GM12865 (cell line): Measurements from ENCODE around the gene KRTAP19-4.

Experiments used
- DNase-seq: peaks from one replicate; pipeline ENCODE4 v3.0.0; 2010; ENCODE audit warnings: low read depth
- H3K4me3 ChIP-seq: 2 replicates; pipeline ENCODE4 v1.5.1; 2011; ENCODE audit warnings: mild to moderate bottlenecking, low read depth, low read length, control low read depth
- TF ChIP-seq, protein P1 (sequence below): IDR thresholded peaks from 2 replicates; pipeline ENCODE4 v1.5.1; 2011; ENCODE audit warnings: low read length, control low read depth, low read depth, inconsistent platforms; ENCODE audit not compliant: insufficient read depth; ENCODE audit errors: missing control alignments

KRTAP19-4 gene

DNA sequence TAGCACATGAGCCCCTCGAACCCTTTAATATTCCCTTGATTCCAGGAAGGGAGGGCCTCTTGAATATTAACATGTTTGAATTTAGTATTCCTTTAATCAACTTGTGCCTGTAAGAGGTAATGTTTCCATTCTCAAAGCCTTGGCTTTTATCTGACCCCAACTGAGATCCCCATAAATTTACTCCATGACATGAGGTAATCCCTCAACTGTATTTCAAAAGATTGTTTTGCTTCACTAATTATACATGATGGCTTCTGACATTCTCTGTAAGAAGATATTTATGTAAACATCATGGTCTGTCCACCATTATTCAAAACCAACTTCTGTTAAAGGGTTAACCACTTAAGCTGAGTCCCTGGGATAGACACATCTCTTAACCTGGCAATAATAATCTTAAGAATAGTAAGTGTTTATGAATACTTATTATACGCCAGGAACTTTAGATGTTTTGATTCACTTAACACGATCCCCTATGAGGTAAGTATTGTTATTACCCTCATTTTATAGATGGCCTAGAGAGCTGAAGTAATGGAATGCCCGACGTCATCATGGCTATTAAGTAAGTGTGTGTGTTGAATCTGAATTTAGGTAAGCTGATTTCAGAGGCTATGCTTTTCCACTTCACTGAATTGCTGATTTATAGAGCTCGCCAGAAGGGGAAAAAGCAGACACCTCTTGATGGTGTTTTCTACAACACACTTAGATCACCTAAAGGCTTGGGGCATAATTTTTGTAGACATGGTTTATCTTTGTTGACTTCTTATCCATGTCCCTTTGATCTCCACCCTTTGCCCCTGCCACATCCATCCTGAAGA lies 27.9 kb downstream of the KRTAP19-4 start:
- DNase-seq: no peak
- TF ChIP-seq, protein P1, sequence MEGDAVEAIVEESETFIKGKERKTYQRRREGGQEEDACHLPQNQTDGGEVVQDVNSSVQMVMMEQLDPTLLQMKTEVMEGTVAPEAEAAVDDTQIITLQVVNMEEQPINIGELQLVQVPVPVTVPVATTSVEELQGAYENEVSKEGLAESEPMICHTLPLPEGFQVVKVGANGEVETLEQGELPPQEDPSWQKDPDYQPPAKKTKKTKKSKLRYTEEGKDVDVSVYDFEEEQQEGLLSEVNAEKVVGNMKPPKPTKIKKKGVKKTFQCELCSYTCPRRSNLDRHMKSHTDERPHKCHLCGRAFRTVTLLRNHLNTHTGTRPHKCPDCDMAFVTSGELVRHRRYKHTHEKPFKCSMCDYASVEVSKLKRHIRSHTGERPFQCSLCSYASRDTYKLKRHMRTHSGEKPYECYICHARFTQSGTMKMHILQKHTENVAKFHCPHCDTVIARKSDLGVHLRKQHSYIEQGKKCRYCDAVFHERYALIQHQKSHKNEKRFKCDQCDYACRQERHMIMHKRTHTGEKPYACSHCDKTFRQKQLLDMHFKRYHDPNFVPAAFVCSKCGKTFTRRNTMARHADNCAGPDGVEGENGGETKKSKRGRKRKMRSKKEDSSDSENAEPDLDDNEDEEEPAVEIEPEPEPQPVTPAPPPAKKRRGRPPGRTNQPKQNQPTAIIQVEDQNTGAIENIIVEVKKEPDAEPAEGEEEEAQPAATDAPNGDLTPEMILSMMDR: no peak
- H3K4me3 ChIP-seq: no peak overlapping the region

DNA sequence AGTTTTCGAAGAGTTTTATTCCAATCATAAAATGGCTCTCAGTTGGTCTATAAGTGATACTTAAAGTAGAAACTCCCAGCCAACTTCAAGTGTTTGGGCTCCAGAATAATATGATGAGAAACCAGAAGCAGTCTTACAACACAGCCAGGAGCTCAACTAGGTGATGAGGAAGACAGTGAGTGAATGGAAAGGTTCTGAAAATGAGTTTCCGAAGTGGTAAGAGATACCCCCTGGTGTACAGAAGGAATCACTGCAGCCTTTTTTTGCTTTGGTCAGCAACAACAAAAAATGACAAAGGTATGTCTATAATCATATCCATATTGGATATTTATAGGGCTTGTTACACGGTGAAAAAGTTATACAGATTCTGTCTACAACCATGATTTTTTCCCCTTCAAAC lies 33.3 kb downstream of the KRTAP19-4 start:
- TF ChIP-seq, protein P1: peak; percentile 43
- H3K4me3 ChIP-seq: no peak overlapping the region
- peak; percentile 1 for DNase-seq

DNA sequence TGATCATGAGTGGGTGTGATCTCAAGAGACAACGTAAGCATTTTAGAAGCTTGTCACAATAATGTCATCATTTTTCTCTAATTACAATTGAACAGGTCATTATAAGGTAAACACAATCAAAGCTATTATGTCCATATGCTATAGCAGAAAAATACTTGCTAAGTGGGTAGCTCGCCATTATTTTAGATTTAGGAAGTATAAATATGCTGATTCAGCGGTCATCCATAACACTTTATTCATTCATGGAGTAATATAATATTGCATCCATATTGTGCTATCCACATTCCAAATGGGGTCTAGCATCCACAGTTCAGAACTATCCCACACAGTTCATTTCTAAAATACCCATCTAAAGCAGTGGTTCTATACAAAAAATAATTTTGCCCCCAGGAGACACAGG lies 48.5 kb downstream of the KRTAP19-4 start:
- no peak overlapping the region for H3K4me3 ChIP-seq
- DNase-seq: no peak
- TF ChIP-seq, protein P1: no peak

DNA sequence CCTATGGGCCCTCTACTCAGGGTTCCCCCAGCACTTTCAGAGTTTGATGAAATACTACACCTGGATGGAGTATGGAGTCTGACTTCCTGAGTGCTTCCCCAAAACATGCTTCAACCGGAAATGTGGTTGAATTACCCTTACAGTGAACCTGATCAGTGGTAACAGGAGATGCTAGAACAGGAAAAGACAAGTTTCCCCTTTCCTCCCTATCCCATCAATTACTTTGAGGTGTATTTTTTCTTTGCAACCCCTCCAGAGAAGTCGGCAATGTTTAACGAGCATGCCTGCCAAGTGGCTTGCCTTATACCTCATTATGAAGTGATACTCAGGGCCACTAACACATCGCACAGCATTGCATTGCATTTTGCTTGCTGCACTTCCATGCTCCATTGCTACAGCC lies 49.9 kb downstream of the KRTAP19-4 start:
- TF ChIP-seq, protein P1: no peak
- no peak for DNase-seq
- no peak overlapping the region for H3K4me3 ChIP-seq
